HL-60 (cell line): ENCODE measurements around the gene MET.

Experiments used
- DNase-seq, 2 experiments: peaks; one replicate each; pipeline ENCODE4 v3.0.0-alpha.2; 2010 to 2020; ENCODE audit warnings: low read depth in 1 of 2, low spot score in 1 of 2
- H3K27ac ChIP-seq: fragments of 250-450 bp; sonication (Bioruptor Pico); replicated peaks from 2 replicates; pipeline ENCODE4 v1.5.1; 2020; ENCODE audit warnings: mild to moderate bottlenecking, moderate library complexity
- H3K27me3 ChIP-seq: fragments of 250-450 bp; sonication (Bioruptor Pico); 2 replicates; pipeline ENCODE4 v1.5.1; 2021; ENCODE audit warnings: mild to moderate bottlenecking, moderate library complexity; ENCODE audit not compliant: insufficient read depth, poor library complexity, severe bottlenecking
- H3K4me3 ChIP-seq: replicated peaks from 2 replicates; pipeline ENCODE4 v1.5.1; 2011; ENCODE audit warnings: mild to moderate bottlenecking, control low read depth, low read length; ENCODE audit not compliant: insufficient read depth
- CTCF ChIP-seq: IDR thresholded peaks from one replicate; pipeline ENCODE4 v1.5.1; 2011; ENCODE audit warnings: low read length, control low read depth, inconsistent platforms; ENCODE audit not compliant: insufficient read depth
- GABPA ChIP-seq: IDR thresholded peaks from 2 replicates; pipeline ENCODE4 v1.6.1; 2012; ENCODE audit warnings: low read depth
- POLR2AphosphoS5 ChIP-seq: IDR thresholded peaks from 2 replicates; pipeline ENCODE4 v1.6.1; 2012; ENCODE audit warnings: low read depth
- SPI1 ChIP-seq: IDR thresholded peaks from 2 replicates; pipeline ENCODE4 v1.6.1; 2012; ENCODE audit warnings: low read depth, mild to moderate bottlenecking, borderline replicate concordance
- TF ChIP-seq, protein P1 (sequence below): IDR thresholded peaks from 2 replicates; pipeline ENCODE4 v1.6.1; 2012; ENCODE audit warnings: low read depth; ENCODE audit not compliant: insufficient replicate concordance

MET gene

DNA sequence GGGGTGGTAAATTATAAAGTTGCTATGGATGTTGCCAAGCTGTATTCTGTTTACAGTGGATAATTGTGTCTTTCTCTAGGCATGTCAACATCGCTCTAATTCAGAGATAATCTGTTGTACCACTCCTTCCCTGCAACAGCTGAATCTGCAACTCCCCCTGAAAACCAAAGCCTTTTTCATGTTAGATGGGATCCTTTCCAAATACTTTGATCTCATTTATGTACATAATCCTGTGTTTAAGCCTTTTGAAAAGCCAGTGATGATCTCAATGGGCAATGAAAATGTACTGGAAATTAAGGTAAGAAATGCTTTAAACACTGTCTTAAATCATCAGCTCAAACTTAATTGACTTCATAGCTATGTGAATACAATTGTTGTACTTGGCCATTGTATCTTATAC is 91.0 kb downstream of the MET start:
- Histone ChIP-seq H3K27ac (no peak overlapping the region), H3K4me3 (no peak overlapping the region), H3K27me3 (no peaks in the 10 kb centered on the region)
- TF ChIP-seq POLR2AphosphoS5, result no peak
- TF ChIP-seq CTCF, result no peak
- no peak for TF ChIP-seq SPI1
- no peak for TF ChIP-seq GABPA
- TF ChIP-seq, protein P1, sequence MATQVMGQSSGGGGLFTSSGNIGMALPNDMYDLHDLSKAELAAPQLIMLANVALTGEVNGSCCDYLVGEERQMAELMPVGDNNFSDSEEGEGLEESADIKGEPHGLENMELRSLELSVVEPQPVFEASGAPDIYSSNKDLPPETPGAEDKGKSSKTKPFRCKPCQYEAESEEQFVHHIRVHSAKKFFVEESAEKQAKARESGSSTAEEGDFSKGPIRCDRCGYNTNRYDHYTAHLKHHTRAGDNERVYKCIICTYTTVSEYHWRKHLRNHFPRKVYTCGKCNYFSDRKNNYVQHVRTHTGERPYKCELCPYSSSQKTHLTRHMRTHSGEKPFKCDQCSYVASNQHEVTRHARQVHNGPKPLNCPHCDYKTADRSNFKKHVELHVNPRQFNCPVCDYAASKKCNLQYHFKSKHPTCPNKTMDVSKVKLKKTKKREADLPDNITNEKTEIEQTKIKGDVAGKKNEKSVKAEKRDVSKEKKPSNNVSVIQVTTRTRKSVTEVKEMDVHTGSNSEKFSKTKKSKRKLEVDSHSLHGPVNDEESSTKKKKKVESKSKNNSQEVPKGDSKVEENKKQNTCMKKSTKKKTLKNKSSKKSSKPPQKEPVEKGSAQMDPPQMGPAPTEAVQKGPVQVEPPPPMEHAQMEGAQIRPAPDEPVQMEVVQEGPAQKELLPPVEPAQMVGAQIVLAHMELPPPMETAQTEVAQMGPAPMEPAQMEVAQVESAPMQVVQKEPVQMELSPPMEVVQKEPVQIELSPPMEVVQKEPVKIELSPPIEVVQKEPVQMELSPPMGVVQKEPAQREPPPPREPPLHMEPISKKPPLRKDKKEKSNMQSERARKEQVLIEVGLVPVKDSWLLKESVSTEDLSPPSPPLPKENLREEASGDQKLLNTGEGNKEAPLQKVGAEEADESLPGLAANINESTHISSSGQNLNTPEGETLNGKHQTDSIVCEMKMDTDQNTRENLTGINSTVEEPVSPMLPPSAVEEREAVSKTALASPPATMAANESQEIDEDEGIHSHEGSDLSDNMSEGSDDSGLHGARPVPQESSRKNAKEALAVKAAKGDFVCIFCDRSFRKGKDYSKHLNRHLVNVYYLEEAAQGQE, result no peak
- no peak for DNase-seq

GRCh38 chr7:116763647-116764046 is 91.7 kb downstream of the MET start:
- TF ChIP-seq CTCF (no peak), GABPA (no peak), SPI1 (no peak), POLR2AphosphoS5 (no peak)
- TF ChIP-seq, protein P1, result no peak
- Histone ChIP-seq H3K27ac (no peak overlapping the region), H3K27me3 (no peaks in the 10 kb centered on the region)

GRCh38 chr7:116766881-116767280 is 94.9 kb downstream of the MET start:
- TF ChIP-seq POLR2AphosphoS5 (no peak), CTCF (no peak), SPI1 (no peak), GABPA (no peak)
- TF ChIP-seq, protein P1, result no peak
- no peak for DNase-seq
- no peaks in the 10 kb centered on the region for H3K27me3 ChIP-seq
- H3K4me3 ChIP-seq, result no peak overlapping the region
- H3K27ac ChIP-seq, result no peak overlapping the region

More at GRCh38 chr7:116763647-116764046, 91.7 kb downstream of the MET start:
- no peak overlapping the region for H3K4me3 ChIP-seq
- DNase-seq, result no peak
